ENCODE data around the gene GOLGA3. TPM values are rescaled to one million over a fixed set of nuclear protein-coding genes. Genes with fewer than 3 reads are reported as not detected.

The GOLGA3 gene
- total RNA-seq, 2 experiments from 2014 or later = 31.5 to 34.0 TPM

GRCh38 chr12:132772606-132773005 lies 56.1 kb downstream of the GOLGA3 start:
- Histone ChIP-seq H3K27me3 (ENCODE audit: control insufficient read depth in 1 of 2, insufficient read depth in 2 of 2, low read length in 2 of 2) (no peaks in the 10 kb centered on the region), H3K4me1 (ENCODE audit: insufficient read depth, low read length) (peaks cover 67% of the 10 kb centered on the region), H3K36me3 (ENCODE audit: insufficient read depth, low read length) (peaks cover 46% of the 10 kb centered on the region), H3K27ac (ENCODE audit: low read depth in 1 of 2, low read length in 2 of 2) (no peak overlapping the region), H3K9me3 (ENCODE audit: control insufficient read depth in 1 of 2, insufficient read depth in 1 of 2, low read length in 2 of 2) (peaks cover 0 to 8% of the 10 kb centered on the region in 2 experiments), H3K4me3 (ENCODE audit: low read length) (no peak overlapping the region)
- Mint-ChIP-seq H3K9me3 (no peaks in the 10 kb centered on the region), H3K4me3 (no peak overlapping the region), H3K4me1 (ENCODE audit: low read depth) (peaks cover 59% of the 10 kb centered on the region), H3K27me3 (no peaks in the 10 kb centered on the region), H3K27ac (peak overlapping the region; percentile 95), H3K36me3 (ENCODE audit: low read depth) (peaks cover 46% of the 10 kb centered on the region)
- DNase-seq (peak in 3 of 14 experiments; percentile 8 to 50 (median 39)), ATAC-seq (ENCODE audit: poor library complexity) (no peak)
- ChIA-PET POLR2A (interaction anchor here (1.2 to 1.6 kb wide), 3 partner anchors 62 to 308 kb away, joined by 3 to 4 read pairs (median 3); partner anchors contain the start of gene CHFR), CTCF (interaction anchor here (0.7 kb wide), 1 partner anchor 14 kb away, joined by 3 read pairs; no protein-coding TSS in a partner anchor)
- TF ChIP-seq CTCF (IDR thresholded peaks at IDR 0.05) = no peak
- intact Hi-C loops (cut with DNase I, micrococcal nuclease) = loop anchor here in 1 of 2 experiments (5.0 kb wide), 1 partner anchor 115 kb away; the partner anchor contains the start of gene CHFR

- DNase-seq = peak; percentile 28 to 86 (median 55)
- peak overlapping the region; percentile 4 for H3K4me3 ChIP-seq (ENCODE audit: low read length)
- H3K4me1 ChIP-seq (ENCODE audit: insufficient read depth, low read length) = peaks cover 67% of the 10 kb centered on the region
- ATAC-seq (ENCODE audit: poor library complexity) = peak; percentile 88
- no peaks in the 10 kb centered on the region for H3K27me3 ChIP-seq (ENCODE audit: control insufficient read depth in 1 of 2, insufficient read depth in 2 of 2, low read length in 2 of 2)
- CTCF ChIA-PET = interaction anchor here (1.4 kb wide), 1 partner anchor 9 kb away, joined by 4 read pairs; no protein-coding TSS in a partner anchor
- intact Hi-C loops (cut with DNase I, micrococcal nuclease) = loop anchor here in 1 of 2 experiments (5.0 kb wide), 1 partner anchor 116 kb away; the partner anchor contains the start of gene CHFR
- Mint-ChIP-seq H3K36me3 (ENCODE audit: low read depth) (peaks cover 35% of the 10 kb centered on the region), H3K27ac (peak overlapping the region; percentile 95), H3K4me3 (peak overlapping the region; percentile 82), H3K27me3 (no peaks in the 10 kb centered on the region), H3K4me1 (ENCODE audit: low read depth) (peaks cover 62% of the 10 kb centered on the region), H3K9me3 (no peaks in the 10 kb centered on the region)
- peak overlapping the region; percentile 60 to 62 for H3K27ac ChIP-seq (ENCODE audit: low read depth in 1 of 2, low read length in 2 of 2)
- TF ChIP-seq CTCF (IDR thresholded peaks at IDR 0.05) = no peak
- H3K36me3 ChIP-seq (ENCODE audit: insufficient read depth, low read length) = peaks cover 34% of the 10 kb centered on the region
- H3K9me3 ChIP-seq (ENCODE audit: control insufficient read depth in 1 of 2, insufficient read depth in 1 of 2, low read length in 2 of 2) = peaks cover 0 to 8% of the 10 kb centered on the region in 2 experiments
- POLR2A ChIA-PET = interaction anchor here (0.5 to 1.6 kb wide), 2 partner anchors 99 to 309 kb away, joined by 3 read pairs; no protein-coding TSS in a partner anchor
These were observed 57.4 kb downstream of the GOLGA3 start for GRCh38 chr12:132771126-132771838.

GRCh38 chr12:132766380-132767085 lies 62.1 kb downstream of the GOLGA3 start:
- no peak for TF ChIP-seq CTCF (IDR thresholded peaks at IDR 0.05)
- H3K27me3 Mint-ChIP-seq = no peaks in the 10 kb centered on the region
- H3K9me3 Mint-ChIP-seq = no peaks in the 10 kb centered on the region
- no peak for ATAC-seq (ENCODE audit: poor library complexity)
- Histone ChIP-seq H3K36me3 (ENCODE audit: insufficient read depth, low read length) (no peaks in the 10 kb centered on the region), H3K27ac (ENCODE audit: low read depth in 1 of 2, low read length in 2 of 2) (no peak overlapping the region), H3K4me1 (ENCODE audit: insufficient read depth, low read length) (peaks cover 46% of the 10 kb centered on the region), H3K9me3 (ENCODE audit: control insufficient read depth in 1 of 2, insufficient read depth in 1 of 2, low read length in 2 of 2) (no peaks in the 10 kb centered on the region), H3K27me3 (ENCODE audit: control insufficient read depth in 1 of 2, insufficient read depth in 2 of 2, low read length in 2 of 2) (no peaks in the 10 kb centered on the region), H3K4me3 (ENCODE audit: low read length) (no peak overlapping the region)
- ChIA-PET POLR2A (interaction anchor here (1.0 kb wide), 1 partner anchor 63 kb away, joined by 3 read pairs; no protein-coding TSS in a partner anchor), CTCF (interaction anchor here (1.3 kb wide), 1 partner anchor 138 kb away, joined by 5 read pairs; no protein-coding TSS in a partner anchor)
- intact Hi-C loops (cut with DNase I, micrococcal nuclease) = loop anchor here in 1 of 2 experiments (5.0 kb wide), 1 partner anchor 41 kb away; no protein-coding TSS in a partner anchor
- peaks cover 7% of the 10 kb centered on the region for H3K36me3 Mint-ChIP-seq (ENCODE audit: low read depth)
- H3K27ac Mint-ChIP-seq = no peak overlapping the region
- DNase-seq = no peak
- peaks cover 47% of the 10 kb centered on the region for H3K4me1 Mint-ChIP-seq (ENCODE audit: low read depth)
- H3K4me3 Mint-ChIP-seq = peak overlapping the region; percentile 11

Data from CD4-positive, alpha-beta T cell (primary cell).